Lung (tissue), 12 donors: ENCODE measurements around the gene NUCB1. TPM values are rescaled to one million over a fixed set of nuclear protein-coding genes. Genes with fewer than 3 reads are reported as not detected.

Experiments
- ATAC-seq: fragments of 200-7000 bp; cut with Tn5 transposase; one replicate; pipeline ENCODE4 v1.9.1; 2020; ENCODE audit warnings: moderate number of reproducible peaks; ENCODE audit not compliant: insufficient read depth, low FRiP score
- DNase-seq, 3 donors: peaks; one replicate each; pipeline ENCODE4 v3.0.0-alpha.2; 2013 to 2017
- H3K27ac ChIP-seq, 2 donors: one replicate each; pipeline ENCODE4 v1.5.1; 2013; ENCODE audit warnings: mild to moderate bottlenecking in 2 of 2, moderate library complexity in 2 of 2, control low read depth in 1 of 2, inconsistent platforms in 1 of 2, low read depth in 1 of 2, low read length in 1 of 2
- H3K27me3 ChIP-seq, 3 donors: one replicate each; pipeline ENCODE4 v1.5.1; 2013; ENCODE audit warnings: low read length in 2 of 3; ENCODE audit not compliant: control insufficient read depth in 3 of 3, insufficient read depth in 3 of 3
- H3K36me3 ChIP-seq, 4 donors: one replicate each; pipeline ENCODE4 v1.5.1; 2013; ENCODE audit warnings: low read length in 4 of 4, mild to moderate bottlenecking in 1 of 4, moderate library complexity in 1 of 4; ENCODE audit not compliant: control insufficient read depth in 4 of 4, insufficient read depth in 4 of 4
- H3K4me1 ChIP-seq, 5 donors: one replicate each; pipeline ENCODE4 v1.5.1; 2013; ENCODE audit warnings: low read length in 5 of 5, mild to moderate bottlenecking in 2 of 5, moderate library complexity in 1 of 5; ENCODE audit not compliant: control insufficient read depth in 5 of 5, insufficient read depth in 5 of 5
- H3K4me3 ChIP-seq: one replicate; pipeline ENCODE4 v1.5.1; 2013; ENCODE audit warnings: mild to moderate bottlenecking, control low read depth, moderate library complexity
- H3K9ac ChIP-seq, 2 donors: one replicate each; pipeline ENCODE4 v1.5.1; 2013; ENCODE audit warnings: low read length in 2 of 2, control low read depth in 1 of 2; ENCODE audit not compliant: insufficient read depth in 1 of 2
- H3K9me3 ChIP-seq, 4 donors: one replicate each; pipeline ENCODE4 v1.5.1; 2013; ENCODE audit warnings: low read length in 3 of 4, mild to moderate bottlenecking in 1 of 4, moderate library complexity in 1 of 4; ENCODE audit not compliant: control insufficient read depth in 4 of 4, insufficient read depth in 3 of 4
- WGBS, 2 donors: extraction: QIAGEN DNeasy Blood & Tissue Kit; methylation state at CpG; one replicate each; pipeline ENCODE4 v1.1.7; 2013; 5-methylcytosine and 5-hydroxymethylcytosine counted together
- polyA plus RNA-seq, 2 donors: library from polyadenylated mRNA; stranded (reverse); fragments of 200-250 nt; gene quantifications; one replicate each; pipeline ENCODE4 v1.2.1, GENCODE V29; 2013
- total RNA-seq, 2 donors: library from RNA; depleted of rRNA in 1 of 2; stranded (reverse); fragments of >200 nt in 1 of 2; gene quantifications; one replicate each; pipeline ENCODE4 v1.2.1, GENCODE V29; 2014 to 2021
- TF ChIP-seq, protein P1 (sequence below): IDR thresholded peaks from 2 replicates; pipeline ENCODE4 v1.5.1; 2012; ENCODE audit warnings: mild to moderate bottlenecking; ENCODE audit errors: control extremely low read depth, extremely low read depth
- donor health status: control.
- donor health status: control.
- donor health status: Bipolar disorder and iron deficiency.
- donor health status: healthy.
- donor health status: DM: yes; HTN: yes; CAD: no.

The NUCB1 gene
- total and polyA plus RNA-seq, 4 donors = 214 to 367 (median 354) TPM

DNA sequence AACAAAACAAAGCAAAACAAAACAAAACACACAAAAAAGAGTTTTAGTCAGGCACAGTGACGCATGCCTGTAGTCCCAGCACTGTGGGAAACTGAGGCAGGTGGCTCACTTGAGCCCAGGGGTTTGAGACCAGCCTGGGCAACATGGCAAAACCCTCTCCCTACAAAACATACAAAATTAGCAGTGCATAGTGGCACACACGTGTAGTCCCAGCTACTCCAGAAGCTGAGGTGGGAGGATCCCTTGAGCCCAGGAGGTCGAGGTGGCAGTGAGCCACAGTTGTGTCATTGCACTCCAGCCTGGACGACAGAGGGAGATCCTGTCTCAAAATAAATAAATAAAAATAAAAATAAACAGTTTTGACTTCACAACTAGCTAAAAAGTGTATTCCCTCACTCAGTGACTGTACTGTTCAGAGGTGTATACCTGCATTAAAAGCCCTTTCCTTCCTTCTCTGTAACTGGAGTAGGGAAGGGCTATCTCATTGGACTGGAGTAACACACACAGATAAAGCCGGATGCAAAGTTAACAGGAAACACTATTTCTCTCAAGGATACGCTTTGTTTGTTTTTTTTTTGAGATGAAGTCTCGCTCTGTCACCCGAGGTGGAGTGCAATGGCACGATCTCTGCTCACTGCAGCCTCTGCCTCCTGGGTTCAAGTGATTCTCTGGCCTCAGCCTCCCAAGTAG, 50.9 kb downstream of the NUCB1 start:
- H3K27ac ChIP-seq = no peak overlapping the region
- DNase-seq = no peak

DNA sequence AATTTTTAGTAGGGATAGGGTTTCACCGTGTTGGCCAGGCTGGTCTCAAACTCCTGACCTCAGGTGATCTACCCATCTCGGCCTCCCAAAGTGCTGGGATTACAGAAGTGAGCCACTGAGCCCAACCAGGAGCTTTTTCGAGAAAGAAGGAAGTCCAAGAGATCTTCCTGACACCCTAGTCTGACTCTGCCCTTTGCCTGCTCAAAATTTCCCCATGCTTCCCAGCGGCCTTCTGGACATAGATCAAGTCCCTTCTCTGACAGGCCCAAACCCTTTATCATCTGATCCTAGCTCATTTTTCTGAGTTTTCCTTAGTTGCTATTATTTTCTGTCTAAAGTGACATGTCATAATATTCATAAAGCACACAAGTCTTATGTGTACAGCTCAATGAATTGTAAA, 53.0 kb downstream of the NUCB1 start:
- Histone ChIP-seq H3K36me3 (peaks cover 0 to 4% (median under 1%) of the 10 kb centered on the region in 4 donors), H3K9ac (no peak overlapping the region), H3K4me1 (peaks cover 0 to 9% (median 6%) of the 10 kb centered on the region in 5 donors), H3K27ac (no peak overlapping the region), H3K9me3 (no peaks in the 10 kb centered on the region), H3K4me3 (no peak overlapping the region), H3K27me3 (no peaks in the 10 kb centered on the region)
- DNase-seq (no peak), ATAC-seq (no peak)
- WGBS, 2 donors = 77 to 78% methylated on average over 4 of the region's 4 CpGs
- TF ChIP-seq, protein P1, sequence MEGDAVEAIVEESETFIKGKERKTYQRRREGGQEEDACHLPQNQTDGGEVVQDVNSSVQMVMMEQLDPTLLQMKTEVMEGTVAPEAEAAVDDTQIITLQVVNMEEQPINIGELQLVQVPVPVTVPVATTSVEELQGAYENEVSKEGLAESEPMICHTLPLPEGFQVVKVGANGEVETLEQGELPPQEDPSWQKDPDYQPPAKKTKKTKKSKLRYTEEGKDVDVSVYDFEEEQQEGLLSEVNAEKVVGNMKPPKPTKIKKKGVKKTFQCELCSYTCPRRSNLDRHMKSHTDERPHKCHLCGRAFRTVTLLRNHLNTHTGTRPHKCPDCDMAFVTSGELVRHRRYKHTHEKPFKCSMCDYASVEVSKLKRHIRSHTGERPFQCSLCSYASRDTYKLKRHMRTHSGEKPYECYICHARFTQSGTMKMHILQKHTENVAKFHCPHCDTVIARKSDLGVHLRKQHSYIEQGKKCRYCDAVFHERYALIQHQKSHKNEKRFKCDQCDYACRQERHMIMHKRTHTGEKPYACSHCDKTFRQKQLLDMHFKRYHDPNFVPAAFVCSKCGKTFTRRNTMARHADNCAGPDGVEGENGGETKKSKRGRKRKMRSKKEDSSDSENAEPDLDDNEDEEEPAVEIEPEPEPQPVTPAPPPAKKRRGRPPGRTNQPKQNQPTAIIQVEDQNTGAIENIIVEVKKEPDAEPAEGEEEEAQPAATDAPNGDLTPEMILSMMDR = no peak

More for the DNA sequence above, 50.9 kb downstream of the NUCB1 start:
- Histone ChIP-seq H3K4me3 (no peak overlapping the region), H3K4me1 (peaks cover 0 to 9% (median 6%) of the 10 kb centered on the region in 5 donors), H3K27me3 (no peaks in the 10 kb centered on the region), H3K9ac (no peak overlapping the region), H3K9me3 (no peaks in the 10 kb centered on the region), H3K36me3 (no peaks in the 10 kb centered on the region)
- WGBS, 2 donors = 54 to 69% methylated on average over 9 of the region's 9 CpGs
- ATAC-seq = no peak
- TF ChIP-seq, protein P1 = no peak

DNA sequence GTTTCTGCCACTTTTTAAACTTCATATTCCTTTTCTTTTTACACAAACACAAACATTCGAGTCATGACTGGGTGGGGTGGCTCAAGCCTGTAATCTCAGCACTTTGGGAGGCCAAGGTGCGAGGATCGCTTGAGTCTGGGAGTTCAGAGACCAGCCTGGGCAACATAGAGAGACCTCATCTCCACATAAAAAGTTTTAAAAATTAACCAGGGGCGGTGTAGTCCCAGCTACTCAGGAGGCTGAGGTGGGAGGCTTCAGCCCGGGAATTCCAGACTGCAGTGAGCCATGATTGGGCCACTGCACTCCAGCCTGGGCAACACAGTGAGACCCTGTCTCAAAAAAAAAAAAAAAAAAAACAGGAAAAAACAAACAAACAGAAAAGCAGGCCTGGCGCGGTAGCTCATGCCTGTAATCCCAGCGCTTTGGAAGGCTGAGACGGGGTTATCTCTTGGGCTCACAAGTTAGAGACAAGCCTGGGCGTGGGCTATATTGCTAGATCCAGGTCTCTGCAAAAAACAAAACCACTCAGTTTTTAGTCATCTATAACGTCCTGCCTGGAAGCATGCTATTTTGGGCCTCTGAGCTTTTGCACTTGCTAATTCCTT, 54.0 kb downstream of the NUCB1 start:
- Histone ChIP-seq H3K4me1 (peaks cover 0 to 9% (median 7%) of the 10 kb centered on the region in 5 donors), H3K9me3 (no peaks in the 10 kb centered on the region), H3K4me3 (no peak overlapping the region), H3K36me3 (peaks cover 0 to 4% (median under 1%) of the 10 kb centered on the region in 4 donors), H3K27ac (peak overlapping the region; percentile 66 to 73), H3K9ac (no peak overlapping the region), H3K27me3 (no peaks in the 10 kb centered on the region)
- TF ChIP-seq, protein P1 = no peak
- 60 to 64% methylated on average over 11 of the region's 11 CpGs for WGBS, 2 donors
- no peak for DNase-seq
- no peak for ATAC-seq
